HG03097 (cell line): ENCODE data around the gene FCGR3A.
"Not testable (repeated sequence)": the region's sequence is repeated elsewhere in the genome, so short reads cannot be mapped to it uniquely, and the experiment has no call there.

Experiments
- ATAC-seq: cut with Tn5 transposase; IDR thresholded peaks from one replicate; pipeline ENCODE4 v1.9.1; 2021; ENCODE audit not compliant: unreplicated experiment, low FRiP score

The FCGR3A gene

DNA sequence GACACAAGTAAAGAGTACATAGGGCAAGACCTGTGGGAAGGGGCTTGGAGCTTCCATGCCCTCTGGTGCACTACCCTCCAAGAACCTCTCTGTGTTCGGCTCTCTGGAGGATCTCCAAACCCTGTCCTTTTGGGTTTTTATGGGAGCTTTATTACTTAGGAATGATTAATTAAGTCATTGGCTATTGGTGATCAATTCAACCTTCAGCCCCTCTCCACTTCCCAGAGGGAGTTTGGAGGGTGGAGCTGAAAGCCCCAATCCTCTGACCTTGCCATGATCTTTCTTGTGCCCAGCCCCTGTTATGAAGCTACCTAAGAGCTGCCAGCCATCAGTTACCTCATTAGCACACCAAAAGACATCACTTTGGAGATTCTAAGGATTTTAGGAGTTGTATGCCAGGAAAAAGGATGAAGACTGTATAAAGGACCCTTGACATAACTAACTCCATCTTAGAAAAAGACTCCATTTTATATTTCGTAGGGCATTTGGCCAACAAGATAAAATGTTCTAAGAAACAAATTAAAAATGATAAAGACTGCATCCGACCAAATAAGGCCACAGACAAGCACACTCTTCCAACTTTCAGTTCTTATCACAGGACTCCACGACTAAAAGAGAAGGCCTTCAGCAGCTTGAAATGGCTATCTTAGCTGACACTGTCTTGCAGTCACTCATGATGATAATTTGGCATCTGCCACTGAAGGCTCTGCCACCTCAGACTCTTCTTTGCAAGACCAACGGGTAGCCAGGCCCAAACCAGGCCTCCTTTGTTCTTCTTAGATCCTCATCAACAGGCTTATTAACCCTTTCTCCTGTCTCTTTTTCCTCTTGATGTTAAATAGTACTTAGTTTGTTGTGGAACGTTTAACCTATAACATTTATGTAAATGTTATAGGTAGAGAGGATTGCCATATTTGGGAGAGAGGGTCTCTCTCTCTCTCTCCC is 8.2 kb upstream of the FCGR3A start:
- ATAC-seq, result not testable (repeated sequence)

GRCh38 chr1:161556990-161557389 is 7.4 kb upstream of the FCGR3A start:
- not testable (repeated sequence) for ATAC-seq

DNA sequence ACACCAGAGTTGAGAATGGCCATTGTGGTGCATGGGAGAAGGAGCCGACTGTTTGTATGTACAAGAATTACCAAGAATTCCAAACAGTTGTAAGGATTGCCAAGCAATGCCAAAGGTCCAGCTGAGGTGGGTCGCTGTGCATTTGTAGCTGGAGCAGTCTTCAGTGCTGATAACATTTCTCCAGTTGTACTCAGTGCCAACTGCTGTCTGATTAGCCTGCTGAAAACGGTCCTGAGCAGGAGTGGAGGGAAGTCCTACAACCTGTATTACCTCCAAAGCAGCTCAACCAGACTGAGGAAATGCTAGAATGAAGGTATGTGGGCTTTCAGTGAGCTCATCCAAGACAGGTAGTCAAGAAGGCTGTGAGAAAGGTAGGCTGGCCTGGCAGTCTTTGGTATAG is 6.5 kb upstream of the FCGR3A start:
- not testable (repeated sequence) for ATAC-seq

GRCh38 chr1:161554815-161555417 is 5.3 kb upstream of the FCGR3A start:
- ATAC-seq, result not testable (repeated sequence)

- ATAC-seq, result not testable (repeated sequence)
These were observed 4.7 kb upstream of the FCGR3A start for GRCh38 chr1:161554340-161554739.

DNA sequence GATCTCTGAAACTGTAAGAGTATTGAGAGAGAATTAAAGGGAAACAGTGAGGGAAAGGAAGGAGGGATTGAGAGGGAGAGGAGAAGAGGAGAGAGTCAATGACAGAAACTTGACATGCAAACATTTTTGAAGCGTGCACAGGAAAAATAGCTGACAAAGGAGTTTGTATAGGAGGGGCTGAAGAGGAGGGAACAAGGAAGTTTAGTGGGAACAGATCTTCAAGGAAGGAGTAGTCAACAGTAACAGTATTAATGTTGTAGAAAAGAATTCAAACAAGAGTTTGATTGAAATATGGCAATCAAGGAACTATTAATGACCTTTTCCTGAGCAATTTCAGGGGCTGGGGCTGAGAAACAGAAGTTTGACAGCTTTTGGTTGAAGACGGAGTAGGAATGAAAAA is 4.0 kb upstream of the FCGR3A start:
- ATAC-seq, result not testable (repeated sequence)

DNA sequence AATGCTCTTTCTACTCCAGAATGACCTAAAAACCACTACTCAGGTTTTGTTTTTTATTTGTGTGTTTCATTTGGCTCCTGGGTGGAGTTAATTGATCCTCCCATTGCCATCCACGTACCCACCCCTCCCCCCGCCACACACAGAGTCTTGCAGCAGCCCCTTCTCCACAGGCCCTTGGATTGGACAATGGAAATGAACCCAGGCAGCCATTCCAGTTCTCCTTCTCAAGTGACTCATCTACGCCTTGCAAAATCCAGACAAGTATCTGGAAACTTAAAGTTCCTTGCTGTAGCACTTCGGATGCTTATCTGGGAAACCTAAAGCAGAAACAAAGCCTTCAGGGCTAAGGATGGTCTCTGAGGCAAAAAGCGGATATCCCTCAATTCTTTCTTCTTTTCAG is 1.3 kb upstream of the FCGR3A start:
- ATAC-seq, result not testable (repeated sequence)

GRCh38 chr1:161548749-161549406 is 740 bp downstream of the FCGR3A start:
- ATAC-seq, result not testable (repeated sequence)

- ATAC-seq, result not testable (repeated sequence)
These were observed 1.4 kb downstream of the FCGR3A start for GRCh38 chr1:161547995-161548741.

DNA sequence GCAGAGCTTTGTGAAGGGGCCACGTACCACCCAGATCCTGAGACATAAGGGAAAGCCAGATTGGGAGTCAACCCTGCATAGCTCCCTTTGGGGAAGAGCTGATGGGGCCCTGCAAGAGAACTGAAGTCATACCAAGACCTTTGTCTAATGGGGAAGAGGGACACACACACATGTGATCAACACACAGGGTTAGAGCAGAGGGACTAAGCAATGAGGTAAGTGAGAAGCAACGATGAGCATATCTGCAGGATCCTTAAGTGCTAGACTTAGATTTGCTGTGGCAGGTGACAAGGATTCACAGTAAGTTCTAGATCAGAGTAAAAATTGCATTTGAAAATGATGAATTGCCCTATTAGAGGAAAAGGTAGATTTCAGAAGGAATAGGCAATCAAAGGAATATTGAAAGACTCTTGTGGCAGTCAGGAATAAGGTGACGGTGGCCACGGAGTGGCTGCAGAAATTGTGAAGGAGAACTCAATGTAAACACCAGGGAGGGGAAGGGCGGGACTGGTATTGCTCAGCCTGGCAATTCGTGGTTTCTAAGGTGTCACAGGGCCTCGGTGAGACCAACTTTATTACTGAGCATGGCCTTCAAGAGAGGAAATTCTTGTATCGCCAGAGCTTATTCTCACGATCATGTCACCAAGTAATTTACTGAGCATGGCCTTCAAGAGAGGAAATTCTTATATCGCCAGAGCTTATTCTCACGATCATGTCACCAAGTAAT is 4.5 kb downstream of the FCGR3A start:
- ATAC-seq, result not testable (repeated sequence)

DNA sequence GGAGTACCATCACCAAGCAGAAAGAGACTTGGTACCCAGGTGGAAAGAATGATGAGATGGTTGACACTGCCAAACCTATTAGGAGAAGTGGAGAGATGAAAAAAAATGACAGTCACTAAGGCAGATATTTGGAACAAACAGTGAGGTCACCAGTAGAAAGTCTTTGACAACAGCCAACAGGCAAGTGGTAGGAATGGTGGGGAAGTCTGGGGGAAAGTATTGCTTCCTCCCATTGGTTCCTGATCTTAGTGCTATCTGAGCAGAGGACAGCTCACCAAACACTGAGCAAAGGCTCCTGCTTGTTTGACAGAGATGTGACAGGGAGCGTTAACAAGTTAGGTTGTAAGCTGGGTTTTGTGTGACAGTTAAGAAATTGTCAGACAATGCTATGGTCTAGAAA is 6.5 kb downstream of the FCGR3A start:
- not testable (repeated sequence) for ATAC-seq

- ATAC-seq, result peak; percentile 46
These were observed 7.5 kb downstream of the FCGR3A start for GRCh38 chr1:161542091-161542559.

DNA sequence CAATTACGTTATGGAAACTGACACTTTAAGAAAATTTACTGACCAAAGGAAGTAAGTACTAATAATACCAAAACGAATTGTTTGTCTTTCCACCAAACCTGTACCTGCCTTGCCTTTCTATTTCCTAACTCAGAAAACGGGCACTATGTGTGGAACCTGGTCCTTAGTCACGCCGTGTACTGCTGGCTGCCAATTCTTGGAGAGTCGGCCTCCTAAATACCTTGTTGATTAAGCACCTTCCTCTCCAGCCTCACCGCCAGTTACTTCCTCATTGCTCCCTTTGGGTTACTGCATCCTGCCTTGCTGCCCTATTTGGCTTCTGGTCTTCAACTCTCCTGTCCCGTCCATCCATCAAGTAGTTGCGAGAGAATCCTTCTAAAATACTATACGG is 9.1 kb downstream of the FCGR3A start:
- ATAC-seq, result not testable (repeated sequence)

DNA sequence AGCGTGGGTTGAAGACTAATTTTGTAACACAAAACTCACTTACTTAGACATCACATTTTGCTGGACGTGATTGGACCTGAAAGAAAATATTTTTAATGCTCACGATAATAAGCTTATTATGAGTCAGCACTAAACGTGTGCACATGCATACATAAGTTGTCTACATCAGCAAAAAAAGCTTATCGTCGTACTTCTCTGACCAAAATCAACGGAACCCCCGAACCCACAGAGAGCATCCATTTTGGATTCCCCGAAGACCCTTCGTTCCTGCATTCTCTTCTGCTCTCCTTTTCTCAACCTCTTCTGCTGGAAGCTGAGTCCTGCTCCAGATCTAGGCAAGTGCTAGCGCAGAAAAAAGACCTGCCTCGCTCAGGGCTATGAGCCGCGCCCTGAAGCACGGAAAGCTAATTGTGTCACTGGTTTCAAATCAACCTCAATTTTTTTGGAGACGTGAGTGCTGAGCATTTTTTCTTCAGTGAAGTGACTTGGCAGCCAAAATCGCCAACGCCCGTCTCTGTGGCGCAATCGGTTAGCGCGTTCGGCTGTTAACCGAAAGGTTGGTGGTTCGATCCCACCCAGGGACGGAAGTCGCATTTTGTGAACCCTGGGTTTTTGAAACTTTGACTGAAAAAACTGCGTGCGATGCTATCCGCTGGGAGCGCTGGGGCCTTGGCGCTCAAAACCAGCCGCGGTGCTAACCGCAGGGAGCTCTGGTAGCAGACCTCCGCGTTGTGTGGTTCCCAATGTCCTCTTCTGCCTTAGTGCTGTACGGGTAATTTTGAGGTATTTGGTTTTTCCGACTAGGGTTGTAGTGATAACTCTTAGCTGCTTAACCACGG is 9.7 kb downstream of the FCGR3A start:
- ATAC-seq, result peak; percentile 48

- ATAC-seq, result not testable (repeated sequence)
These were observed 10.6 kb downstream of the FCGR3A start for GRCh38 chr1:161538925-161539479.

- ATAC-seq, result not testable (repeated sequence)
These were observed 12.4 kb downstream of the FCGR3A start for GRCh38 chr1:161537068-161537669.

GRCh38 chr1:161532644-161533567 is 16.7 kb downstream of the FCGR3A start:
- ATAC-seq, result not testable (repeated sequence)
